Spleen (tissue), 11 donors: ENCODE data around the gene SRCAP. TPM values are rescaled to one million over a fixed set of nuclear protein-coding genes. Genes with fewer than 3 reads are reported as not detected.
"Not testable (repeated sequence)": the region's sequence is repeated elsewhere in the genome, so short reads cannot be mapped to it uniquely, and the experiment has no call there.

ENCODE experiments used
- DNase-seq: peaks from one replicate; pipeline ENCODE4 v3.0.0-alpha.2; 2020
- H3K27ac ChIP-seq, 8 donors: fragments of 200-600 bp; sonication (generic) in 7 of 8; 1 replicate in 4 of 8; 2 replicates in 4 of 8; pipeline versions ENCODE4 v1.5.0 to v1.8.0; 2016 to 2021; ENCODE audit warnings: inconsistent platforms in 4 of 8, mild to moderate bottlenecking in 4 of 8, moderate library complexity in 1 of 8
- H3K27me3 ChIP-seq, 7 donors: fragments of 200-600 bp; sonication (generic) in 6 of 7; replicated peaks in 1 of 7; 1 replicate in 4 of 7; 2 replicates in 3 of 7; pipeline versions ENCODE4 v1.5.0 to v1.8.0; 2016 to 2021; ENCODE audit warnings: inconsistent platforms in 3 of 7, mild to moderate bottlenecking in 1 of 7
- H3K36me3 ChIP-seq, 6 donors: fragments of 200-600 bp; sonication (generic) in 5 of 6; 1 replicate in 4 of 6; 2 replicates in 2 of 6; pipeline versions ENCODE4 v1.5.0 to v1.8.0; 2016 to 2021; ENCODE audit warnings: inconsistent platforms in 2 of 6
- H3K4me1 ChIP-seq, 6 donors: fragments of 200-600 bp; sonication (generic) in 5 of 6; 1 replicate in 3 of 6; 2 replicates in 3 of 6; pipeline versions ENCODE4 v1.5.0 to v1.8.0; 2016 to 2021; ENCODE audit warnings: inconsistent platforms in 3 of 6
- H3K4me3 ChIP-seq, 8 donors: fragments of 200-600 bp; sonication (generic) in 7 of 8; 1 replicate in 4 of 8; 2 replicates in 4 of 8; pipeline versions ENCODE4 v1.5.0 to v1.8.0; 2016 to 2021; ENCODE audit warnings: inconsistent platforms in 4 of 8, mild to moderate bottlenecking in 4 of 8, moderate library complexity in 2 of 8
- H3K9me3 ChIP-seq, 8 donors: fragments of 200-600 bp; sonication (generic) in 7 of 8; 1 replicate in 4 of 8; 2 replicates in 4 of 8; pipeline versions ENCODE4 v1.5.0 to v1.8.0; 2016 to 2021; ENCODE audit warnings: inconsistent platforms in 4 of 8
- POLR2A ChIP-seq, 3 donors: fragments of 450-650 bp; IDR thresholded peaks; one replicate each; pipeline ENCODE4 v1.5.1; 2017; ENCODE audit warnings: antibody characterized with exemption in 3 of 3, mild to moderate bottlenecking in 1 of 3
- POLR2AphosphoS5 ChIP-seq, 3 donors: sonication (generic); formaldehyde crosslinking; IDR thresholded peaks; one replicate each; pipeline ENCODE4 v1.5.1; 2017; ENCODE audit warnings: antibody characterized with exemption in 3 of 3
- WGBS, 5 donors: extraction: QIAGEN DNeasy Blood & Tissue Kit in 3 of 5; methylation state at CpG; one replicate each; pipeline versions ENCODE4 v1.1.5 to v1.1.7; 2013 to 2018; 5-methylcytosine and 5-hydroxymethylcytosine counted together
- intact Hi-C: fragments of 100-400 bp; cut with DNase I; formaldehyde crosslinking; loops from one replicate; pipeline ENCODE4 v1.15.0; 2023; ENCODE audit warnings: low total_unique reads
- polyA plus RNA-seq, 3 donors: library from polyadenylated mRNA; stranded (reverse); fragments of 200-250 nt; gene quantifications; one replicate each; pipeline ENCODE4 v1.2.1, GENCODE V29; 2013
- total RNA-seq, 7 donors: library from RNA; depleted of rRNA in 3 of 7; stranded (reverse); fragments of >200 nt in 3 of 7; fragmentation: NEBNext Ultra II Directional in 4 of 7; extraction: Animal tissue kit (Norgen Biotek cat#: 25700) in 4 of 7; gene quantifications; one replicate each; pipeline versions ENCODE4 v1.1.0 to v1.2.1, GENCODE V29; 2016 to 2021
- TF ChIP-seq, protein P1 (sequence below), 11 experiments: fragments of 200-600 bp in 7 of 11; fragments of 450-650 bp in 4 of 11; sonication (generic) in 4 of 11; IDR thresholded peaks in 8 of 11; conservative IDR thresholded peaks in 3 of 11; 1 replicate in 7 of 11; 2 replicates in 4 of 11; pipeline versions ENCODE4 v1.4.0 to v1.8.0; 2016 to 2021; ENCODE audit warnings: antibody characterized with exemption in 11 of 11, inconsistent platforms in 4 of 11, mild to moderate bottlenecking in 1 of 11
- donor health status: healthy with polysubstance abuse.
- donor health status: DM: no; HTN: no; CAD: no; lungs with moderate emphysema.
- donor health status: DM: no; HTN: no; CAD: no.
- donor health status: Bipolar disorder and iron deficiency.
- donor health status: healthy.
- donor health status: DM: no; HTN: no; CAD: no.
- donor health status: DM: yes; HTN: yes; CAD: no.

The SRCAP gene
- total and polyA plus RNA-seq, 10 donors: 1.2 to 85.7 (median 68.3) TPM

DNA sequence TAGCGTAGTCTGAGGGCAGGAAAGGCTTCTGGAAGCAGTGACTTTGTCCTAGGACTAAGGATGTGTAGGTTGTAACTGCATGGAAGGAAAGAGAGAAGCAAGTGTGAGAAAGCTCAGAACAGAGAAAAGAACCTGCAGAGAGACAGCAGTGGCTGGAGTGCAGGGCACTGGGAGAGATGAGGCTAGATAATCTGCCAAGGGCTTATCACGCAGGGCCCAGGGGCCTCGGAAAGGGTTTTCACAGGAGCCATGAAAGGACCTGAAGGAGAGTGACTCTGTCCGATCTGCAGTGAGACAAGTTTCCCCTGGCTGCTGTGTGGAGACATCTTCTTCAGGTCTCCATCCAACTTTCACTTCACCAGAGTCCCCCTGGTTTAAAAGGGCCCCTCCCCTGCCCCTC is 7.1 kb upstream of the SRCAP start:
- no peaks in the 10 kb centered on the region for H3K36me3 ChIP-seq
- H3K27me3 ChIP-seq: no peaks in the 10 kb centered on the region
- WGBS, 5 donors: 69 to 85% (median 83%) methylated on average over 4 of the region's 4 CpGs
- H3K27ac ChIP-seq: no peak overlapping the region
- no peaks in the 10 kb centered on the region for H3K9me3 ChIP-seq
- no peak overlapping the region for H3K4me3 ChIP-seq
- intact Hi-C loops: loop anchor here (5.0 kb wide), 1 partner anchor 35 kb away; the partner anchor contains the start of gene FBRS
- TF ChIP-seq POLR2AphosphoS5 (IDR thresholded peaks at IDR 0.05): no peak
- TF ChIP-seq POLR2A (IDR thresholded peaks at IDR 0.05): no peak
- TF ChIP-seq, protein P1, sequence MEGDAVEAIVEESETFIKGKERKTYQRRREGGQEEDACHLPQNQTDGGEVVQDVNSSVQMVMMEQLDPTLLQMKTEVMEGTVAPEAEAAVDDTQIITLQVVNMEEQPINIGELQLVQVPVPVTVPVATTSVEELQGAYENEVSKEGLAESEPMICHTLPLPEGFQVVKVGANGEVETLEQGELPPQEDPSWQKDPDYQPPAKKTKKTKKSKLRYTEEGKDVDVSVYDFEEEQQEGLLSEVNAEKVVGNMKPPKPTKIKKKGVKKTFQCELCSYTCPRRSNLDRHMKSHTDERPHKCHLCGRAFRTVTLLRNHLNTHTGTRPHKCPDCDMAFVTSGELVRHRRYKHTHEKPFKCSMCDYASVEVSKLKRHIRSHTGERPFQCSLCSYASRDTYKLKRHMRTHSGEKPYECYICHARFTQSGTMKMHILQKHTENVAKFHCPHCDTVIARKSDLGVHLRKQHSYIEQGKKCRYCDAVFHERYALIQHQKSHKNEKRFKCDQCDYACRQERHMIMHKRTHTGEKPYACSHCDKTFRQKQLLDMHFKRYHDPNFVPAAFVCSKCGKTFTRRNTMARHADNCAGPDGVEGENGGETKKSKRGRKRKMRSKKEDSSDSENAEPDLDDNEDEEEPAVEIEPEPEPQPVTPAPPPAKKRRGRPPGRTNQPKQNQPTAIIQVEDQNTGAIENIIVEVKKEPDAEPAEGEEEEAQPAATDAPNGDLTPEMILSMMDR (IDR thresholded peaks at IDR 0.05 in 8 of 11, conservative IDR thresholded peaks at IDR 0.05 in 3 of 11): no peak
- no peak for DNase-seq
- peaks cover 0 to 31% (median 22%) of the 10 kb centered on the region in 6 donors for H3K4me1 ChIP-seq

DNA sequence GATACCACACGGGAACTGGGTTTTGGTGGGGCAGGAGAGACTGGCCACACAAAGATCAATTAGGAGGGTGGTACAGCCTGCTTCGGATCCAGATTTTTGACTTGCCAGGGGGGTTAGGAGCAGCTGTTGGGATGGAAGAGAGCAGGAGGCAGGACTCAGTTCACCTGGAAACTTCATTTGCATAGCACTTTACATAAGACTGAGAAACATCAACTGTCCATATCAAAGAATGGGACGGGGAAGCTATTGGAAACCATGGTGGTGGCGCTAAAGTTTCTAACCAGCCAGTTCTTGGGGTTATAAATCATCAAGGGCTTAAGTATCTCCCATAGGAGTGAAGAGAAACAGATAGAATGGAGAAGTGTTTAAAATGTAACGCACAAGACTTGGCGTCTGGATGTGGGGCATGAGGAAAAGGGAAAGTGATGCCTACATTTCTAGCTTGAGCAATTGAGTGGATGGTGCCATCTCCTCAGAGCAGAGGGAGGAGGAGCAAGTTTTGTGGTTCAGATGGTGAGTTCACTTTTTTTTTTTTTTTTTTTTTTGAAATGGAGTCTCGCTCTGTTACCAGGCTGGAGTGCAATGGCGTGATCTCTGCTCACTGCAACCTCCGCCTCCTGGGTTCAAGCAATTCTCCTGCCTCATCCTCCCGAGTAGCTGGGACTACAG is 6.4 kb upstream of the SRCAP start:
- Histone ChIP-seq H3K4me1 (peaks cover 3 to 37% (median 28%) of the 10 kb centered on the region in 6 donors), H3K9me3 (no peaks in the 10 kb centered on the region), H3K36me3 (no peaks in the 10 kb centered on the region), H3K27ac (peak overlapping the region in 1 of 8 donors; percentile 63), H3K27me3 (no peaks in the 10 kb centered on the region), H3K4me3 (no peak overlapping the region)
- intact Hi-C loops: loop anchor here (5.0 kb wide), 1 partner anchor 35 kb away; the partner anchor contains the start of gene FBRS
- DNase-seq: no peak
- WGBS, 5 donors: 70 to 77% (median 75%) methylated on average over 9 to 10 of the region's 10 CpGs
- TF ChIP-seq POLR2A (IDR thresholded peaks at IDR 0.05): no peak

DNA sequence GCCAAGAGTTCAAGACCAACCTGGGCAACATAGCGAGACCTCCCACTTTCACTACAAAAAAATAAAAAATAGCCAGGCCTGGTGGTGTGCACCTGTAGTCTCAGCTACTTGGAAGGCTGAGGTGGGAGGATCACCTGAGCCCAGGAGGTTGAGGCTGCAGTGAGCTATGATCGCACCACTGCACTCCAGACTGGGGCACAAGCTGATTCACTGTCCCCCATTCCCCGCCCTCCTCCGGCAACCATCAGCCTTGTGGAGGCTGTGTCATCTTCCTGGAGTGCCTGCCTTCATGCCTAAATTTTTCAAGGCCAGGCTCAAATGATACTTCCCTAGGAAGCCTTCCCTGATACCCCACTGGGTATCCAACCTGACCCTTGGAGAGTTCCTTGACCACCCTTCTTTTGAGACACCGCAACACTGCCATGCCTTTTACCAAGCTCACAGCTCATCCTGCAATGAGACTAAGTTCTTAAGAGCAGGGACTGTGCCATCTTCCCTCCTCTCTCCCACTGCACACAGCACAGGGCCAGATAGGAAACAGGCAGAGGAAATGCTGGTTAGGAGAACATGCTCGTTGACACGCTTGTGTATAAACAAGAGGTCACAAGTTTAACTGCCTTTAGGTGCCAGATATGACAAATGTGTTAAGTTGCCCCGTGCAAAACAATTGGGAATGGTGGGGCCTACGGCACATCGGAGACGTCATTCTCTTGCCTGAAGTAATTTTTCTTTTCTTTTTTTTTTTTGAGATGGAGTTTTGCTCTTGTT is 3.9 kb upstream of the SRCAP start:
- no peak for DNase-seq
- H3K27me3 ChIP-seq: no peaks in the 10 kb centered on the region
- peak overlapping the region in 6 of 8 donors; percentile 38 to 71 (median 59) for H3K27ac ChIP-seq
- H3K4me3 ChIP-seq: no peak overlapping the region
- H3K36me3 ChIP-seq: peaks cover 0 to 6% (median under 1%) of the 10 kb centered on the region in 6 donors
- no peaks in the 10 kb centered on the region for H3K9me3 ChIP-seq
- 46 to 62% (median 53%) methylated on average over 11 of the region's 11 CpGs for WGBS, 5 donors
- intact Hi-C loops: loop anchor here (5.0 kb wide), 1 partner anchor 38 kb away; the partner anchor contains the start of gene FBRS
- TF ChIP-seq POLR2A (IDR thresholded peaks at IDR 0.05) (no peak), POLR2AphosphoS5 (IDR thresholded peaks at IDR 0.05) (peak in 1 of 3 donors; percentile 51)
- peaks cover 13 to 53% (median 43%) of the 10 kb centered on the region in 6 donors for H3K4me1 ChIP-seq

DNA sequence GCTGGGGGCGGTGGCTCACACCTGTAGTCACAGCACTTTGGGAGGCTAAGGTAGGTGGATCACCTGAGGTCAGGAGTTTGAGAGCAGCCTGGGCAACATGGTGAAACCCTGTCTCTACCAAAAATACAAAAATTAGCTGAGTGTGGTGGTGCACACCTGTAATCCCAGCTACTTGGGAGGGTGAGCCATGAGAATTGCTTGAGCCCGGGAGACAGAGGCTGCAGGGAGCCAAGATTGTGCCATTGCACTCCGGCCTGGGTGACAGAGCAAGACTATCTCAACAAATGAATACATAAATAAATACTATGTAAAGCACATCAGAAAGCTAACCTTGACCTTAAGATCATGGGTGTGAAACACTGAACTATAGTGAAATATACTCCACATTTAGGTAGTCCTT is 2.3 kb upstream of the SRCAP start:
- intact Hi-C loops, H3K27ac ChIP-seq, DNase-seq, H3K9me3 ChIP-seq, H3K27me3 ChIP-seq, H3K4me3 ChIP-seq: not testable (repeated sequence)
- WGBS, 5 donors: 95 to 99% (median 97%) methylated on average over 3 of the region's 3 CpGs
- Histone ChIP-seq H3K36me3 (peaks cover 0 to 21% (median 15%) of the 10 kb centered on the region in 6 donors), H3K4me1 (peaks cover 13 to 69% (median 57%) of the 10 kb centered on the region in 6 donors)

DNA sequence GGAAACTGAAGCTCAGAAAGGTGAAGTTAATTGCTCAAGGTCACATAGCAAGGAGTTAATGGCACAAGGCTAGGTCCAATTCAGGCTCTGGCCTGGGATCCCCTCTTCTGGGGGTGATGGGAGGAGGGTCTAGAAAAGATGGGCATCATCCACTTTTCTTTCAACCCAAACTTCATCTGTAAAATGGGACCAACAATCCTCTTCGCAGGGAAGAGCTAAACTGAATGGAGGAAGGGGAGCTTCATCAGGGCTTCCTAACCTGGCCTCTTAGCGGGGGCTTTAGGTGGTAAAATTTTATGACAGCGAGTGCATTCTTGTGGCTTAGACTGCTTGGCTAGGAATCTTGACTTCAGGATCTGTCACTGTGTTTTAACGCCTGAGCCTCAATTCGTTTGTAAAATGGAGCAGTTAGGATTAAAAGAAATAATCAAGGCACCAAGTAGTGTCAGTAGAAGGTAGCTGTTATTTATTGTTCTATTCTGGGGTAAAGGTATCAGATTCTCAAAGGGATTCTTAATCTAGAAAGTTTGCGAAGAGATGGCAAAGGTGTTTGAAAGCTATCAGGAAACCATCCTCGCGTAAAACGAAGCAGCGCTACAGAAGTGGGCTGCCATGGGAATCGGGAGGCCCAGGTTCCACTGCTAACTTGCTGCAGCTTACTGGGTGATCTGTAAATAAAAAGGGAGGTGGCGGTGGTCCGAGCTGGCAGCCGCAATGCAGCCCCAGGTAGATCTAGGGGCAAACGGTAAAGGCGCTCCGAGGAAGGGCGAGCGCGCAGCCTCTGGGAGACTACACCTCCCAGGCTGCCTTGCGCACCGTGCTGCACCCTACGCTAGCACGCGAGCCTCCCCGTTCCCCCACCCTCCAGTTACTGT is 1.5 kb upstream of the SRCAP start:
- Histone ChIP-seq H3K4me3 (peak overlapping the region; percentile 80 to 99 (median 94)), H3K27me3 (no peaks in the 10 kb centered on the region), H3K27ac (peak overlapping the region; percentile 99 to 100 (median 100)), H3K36me3 (peaks cover 0 to 30% (median 22%) of the 10 kb centered on the region in 6 donors), H3K4me1 (peaks cover 13 to 75% (median 58%) of the 10 kb centered on the region in 6 donors), H3K9me3 (no peaks in the 10 kb centered on the region)
- DNase-seq: peak; percentile 8
- intact Hi-C loops: no loop called here
- TF ChIP-seq POLR2AphosphoS5 (IDR thresholded peaks at IDR 0.05): no peak
- TF ChIP-seq POLR2A (IDR thresholded peaks at IDR 0.05): no peak
- TF ChIP-seq, protein P1 (IDR thresholded peaks at IDR 0.05 in 8 of 11, conservative IDR thresholded peaks at IDR 0.05 in 3 of 11): no peak
- 13 to 24% (median 15%) methylated on average over 17 to 26 of the region's 26 CpGs for WGBS, 5 donors
